Measurements from ENCODE around the gene SLC25A26. TPM values are rescaled to one million over a fixed set of nuclear protein-coding genes. Genes with fewer than 3 reads are reported as not detected.

Gene SLC25A26
- total RNA-seq, 1 donor from 2014 or later: 18.8 TPM

DNA sequence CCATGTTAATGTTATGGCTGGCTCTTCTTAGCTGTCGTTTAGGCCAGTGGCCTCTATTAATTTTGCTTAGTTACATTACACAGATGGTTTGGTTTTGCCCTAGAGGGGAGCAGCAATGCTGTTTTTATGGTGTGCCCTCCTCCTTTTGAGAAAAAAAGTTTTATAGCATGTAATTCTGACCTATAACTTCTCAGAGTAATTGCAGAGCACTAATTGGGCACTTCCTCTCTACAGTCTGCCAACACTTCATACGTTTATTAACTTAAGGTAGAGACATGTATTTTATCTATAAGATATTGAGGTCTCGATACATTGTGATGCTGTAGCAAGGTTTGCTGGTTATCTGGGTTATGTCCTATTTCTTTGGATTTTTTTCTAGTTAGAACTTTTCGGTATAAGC lies 12.2 kb downstream of the SLC25A26 start:
- Mint-ChIP-seq H3K36me3 (ENCODE audit: low read depth) (peaks cover 21% of the 10 kb centered on the region), H3K27me3 (ENCODE audit: insufficient read depth) (no peaks in the 10 kb centered on the region)

DNA sequence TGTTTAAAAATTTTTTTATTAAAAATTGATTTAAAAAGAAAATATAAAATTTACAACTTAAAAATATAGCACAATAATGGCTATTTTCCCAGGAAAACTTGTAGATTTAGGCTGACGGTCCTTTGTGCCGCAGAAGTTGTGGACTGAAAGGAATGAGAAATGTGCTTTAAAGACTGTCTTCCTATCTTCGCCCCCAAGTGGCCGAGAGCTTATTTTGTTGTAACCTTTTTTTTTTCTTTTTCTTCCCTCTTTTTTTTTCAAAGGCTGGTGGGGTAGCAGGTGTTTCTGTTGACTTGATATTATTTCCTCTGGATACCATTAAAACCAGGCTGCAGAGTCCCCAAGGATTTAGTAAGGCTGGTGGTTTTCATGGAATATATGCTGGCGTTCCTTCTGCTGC lies 15.5 kb downstream of the SLC25A26 start:
- intact Hi-C loops (cut with micrococcal nuclease): no loop called here

More for the DNA sequence above, 12.2 kb downstream of the SLC25A26 start:
- Mint-ChIP-seq H3K4me3 (no peak overlapping the region), H3K4me1 (ENCODE audit: low read depth) (peaks cover 10% of the 10 kb centered on the region), H3K27ac (no peak overlapping the region), H3K9me3 (peaks cover 34% of the 10 kb centered on the region)
- intact Hi-C loops (cut with micrococcal nuclease): no loop called here
- DNase-seq (ENCODE audit: low spot score): no peak

DNA sequence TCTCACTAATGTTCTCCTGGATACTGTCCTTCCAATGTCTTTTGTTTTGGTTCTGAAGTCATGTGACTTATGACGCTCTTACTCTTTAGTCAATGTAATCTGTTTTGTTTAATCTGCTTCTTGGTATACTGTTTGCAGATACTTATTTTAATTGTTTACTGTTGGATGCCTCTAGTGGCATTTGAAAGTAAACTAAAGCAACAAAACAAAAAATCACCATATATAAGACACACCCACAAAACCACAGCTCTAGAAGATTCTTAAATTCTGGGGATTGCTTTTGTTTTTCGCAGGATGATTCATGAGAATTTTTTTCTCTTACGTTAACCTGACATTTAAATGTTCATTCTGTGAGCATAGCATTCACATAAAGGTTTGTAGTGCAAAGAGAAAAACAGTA lies 16.8 kb downstream of the SLC25A26 start:
- Mint-ChIP-seq H3K36me3 (ENCODE audit: low read depth) (peaks cover 41% of the 10 kb centered on the region), H3K27ac (peak overlapping the region; percentile 10), H3K27me3 (ENCODE audit: insufficient read depth) (peaks cover 1% of the 10 kb centered on the region), H3K9me3 (peaks cover 48% of the 10 kb centered on the region), H3K4me1 (ENCODE audit: low read depth) (peaks cover 28% of the 10 kb centered on the region), H3K4me3 (no peak overlapping the region)
- no peak for DNase-seq (ENCODE audit: low spot score)
- intact Hi-C loops (cut with micrococcal nuclease): no loop called here

More for the DNA sequence above, 15.5 kb downstream of the SLC25A26 start:
- Mint-ChIP-seq H3K9me3 (peaks cover 52% of the 10 kb centered on the region), H3K36me3 (ENCODE audit: low read depth) (peaks cover 30% of the 10 kb centered on the region), H3K27me3 (ENCODE audit: insufficient read depth) (peaks cover 1% of the 10 kb centered on the region), H3K27ac (no peak overlapping the region), H3K4me3 (no peak overlapping the region), H3K4me1 (ENCODE audit: low read depth) (peaks cover 15% of the 10 kb centered on the region)
- no peak for DNase-seq (ENCODE audit: low spot score)

- H3K4me3 Mint-ChIP-seq: peak overlapping the region; percentile 15
- intact Hi-C loops (cut with micrococcal nuclease): loop anchor here (1.0 kb wide), 3 partner anchors 18 to 230 kb away; partner anchors contain the start of gene SLC25A26
- DNase-seq (ENCODE audit: low spot score): no peak
- peak overlapping the region; percentile 87 for H3K27ac Mint-ChIP-seq
- H3K9me3 Mint-ChIP-seq: peaks cover 39% of the 10 kb centered on the region
- peaks cover 1% of the 10 kb centered on the region for H3K27me3 Mint-ChIP-seq (ENCODE audit: insufficient read depth)
- H3K4me1 Mint-ChIP-seq (ENCODE audit: low read depth): peaks cover 31% of the 10 kb centered on the region
- peaks cover 55% of the 10 kb centered on the region for H3K36me3 Mint-ChIP-seq (ENCODE audit: low read depth)
These were observed 18.8 kb downstream of the SLC25A26 start for GRCh38 chr3:66239513-66240123.

- H3K36me3 Mint-ChIP-seq (ENCODE audit: low read depth): peaks cover 56% of the 10 kb centered on the region
These were observed 20.7 kb downstream of the SLC25A26 start for GRCh38 chr3:66241466-66241865.

DNA sequence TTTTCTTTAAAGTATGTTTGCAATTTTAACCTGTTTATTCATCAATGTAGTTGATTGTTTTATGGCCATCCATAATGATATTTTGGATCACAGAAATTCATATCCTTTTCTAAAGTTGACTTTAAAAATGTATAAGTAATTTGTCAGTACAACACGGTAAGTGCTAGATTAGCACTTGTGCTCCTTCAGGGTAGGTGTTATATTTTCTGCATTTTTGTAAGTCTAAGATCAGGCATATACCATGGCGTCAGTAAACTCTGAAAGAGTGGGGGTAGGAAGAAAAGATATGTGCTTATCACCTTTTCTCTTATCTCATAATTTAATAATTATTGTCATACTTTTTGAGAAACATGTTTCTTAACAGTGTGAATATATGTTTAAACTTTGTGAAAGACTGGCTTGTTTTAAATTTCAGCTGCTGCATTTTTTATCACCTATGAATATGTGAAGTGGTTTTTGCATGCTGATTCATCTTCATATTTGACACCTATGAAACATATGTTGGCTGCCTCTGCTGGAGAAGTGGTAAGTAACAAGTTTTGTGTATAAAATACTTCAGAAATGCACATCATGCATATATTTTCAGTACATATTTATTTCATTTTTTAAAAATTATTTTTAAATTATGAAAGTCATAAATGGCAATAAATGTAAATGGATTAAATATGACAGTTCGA lies 22.1 kb downstream of the SLC25A26 start:
- intact Hi-C loops (cut with micrococcal nuclease): no loop called here
- DNase-seq (ENCODE audit: low spot score): no peak
- peaks cover 19% of the 10 kb centered on the region for H3K9me3 Mint-ChIP-seq

More at GRCh38 chr3:66241466-66241865, 20.7 kb downstream of the SLC25A26 start:
- peaks cover 1% of the 10 kb centered on the region for H3K27me3 Mint-ChIP-seq (ENCODE audit: insufficient read depth)
- H3K9me3 Mint-ChIP-seq: peaks cover 27% of the 10 kb centered on the region
- intact Hi-C loops (cut with micrococcal nuclease): no loop called here
- no peak for DNase-seq (ENCODE audit: low spot score)
- H3K4me3 Mint-ChIP-seq: no peak overlapping the region
- peaks cover 31% of the 10 kb centered on the region for H3K4me1 Mint-ChIP-seq (ENCODE audit: low read depth)
- H3K27ac Mint-ChIP-seq: no peak overlapping the region

GRCh38 chr3:66248641-66249040 lies 27.8 kb downstream of the SLC25A26 start:
- Mint-ChIP-seq H3K4me3 (no peak overlapping the region), H3K27me3 (ENCODE audit: insufficient read depth) (no peaks in the 10 kb centered on the region), H3K4me1 (ENCODE audit: low read depth) (no peaks in the 10 kb centered on the region), H3K36me3 (ENCODE audit: low read depth) (peaks cover 21% of the 10 kb centered on the region), H3K9me3 (no peaks in the 10 kb centered on the region), H3K27ac (no peak overlapping the region)
- intact Hi-C loops (cut with micrococcal nuclease): no loop called here
- DNase-seq (ENCODE audit: low spot score): no peak

More for the DNA sequence above, 22.1 kb downstream of the SLC25A26 start:
- Mint-ChIP-seq H3K27me3 (ENCODE audit: insufficient read depth) (peaks cover 1% of the 10 kb centered on the region), H3K36me3 (ENCODE audit: low read depth) (peaks cover 50% of the 10 kb centered on the region), H3K27ac (no peak overlapping the region), H3K4me1 (ENCODE audit: low read depth) (peaks cover 31% of the 10 kb centered on the region), H3K4me3 (no peak overlapping the region)

DNA sequence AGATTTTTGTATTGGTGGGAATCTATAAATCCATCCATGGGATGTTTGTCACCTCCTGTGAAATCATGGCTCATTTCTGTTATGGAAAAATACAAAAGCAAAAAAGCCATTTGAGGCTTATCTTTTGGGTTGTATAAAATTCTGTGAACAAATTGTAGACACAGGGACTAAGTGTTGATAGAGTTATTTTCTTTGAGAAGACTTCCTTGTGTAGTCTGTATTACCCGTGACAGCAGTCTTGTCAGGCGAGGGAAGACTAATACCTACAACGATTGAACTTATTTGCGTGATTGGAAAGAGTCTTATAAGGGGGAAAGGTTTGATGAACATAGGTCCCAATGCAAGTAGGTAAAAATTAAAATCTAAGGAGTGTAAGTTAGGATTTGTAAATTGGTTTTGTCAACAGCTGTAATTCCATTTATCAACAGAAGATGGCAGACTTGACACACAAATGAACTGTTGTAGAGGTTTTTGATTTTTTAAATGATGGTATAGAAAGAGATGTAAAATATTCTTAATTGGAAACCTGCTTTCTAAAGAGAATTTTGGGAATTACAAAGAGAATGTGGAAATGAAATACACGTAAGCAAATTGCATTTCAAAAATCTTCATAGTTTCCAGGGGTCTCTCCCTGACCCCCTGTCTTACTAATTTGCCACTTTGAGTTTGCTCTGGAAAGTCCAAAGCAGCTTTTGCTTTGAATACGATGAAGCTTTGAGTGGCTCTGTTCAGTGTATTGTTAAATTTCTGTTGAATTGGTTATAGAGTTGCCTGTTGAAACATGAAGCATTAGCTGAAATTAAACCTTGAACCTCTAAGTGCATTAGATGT lies 33.2 kb downstream of the SLC25A26 start:
- Mint-ChIP-seq H3K9me3 (no peaks in the 10 kb centered on the region), H3K4me3 (no peak overlapping the region), H3K4me1 (ENCODE audit: low read depth) (no peaks in the 10 kb centered on the region), H3K27ac (no peak overlapping the region), H3K36me3 (ENCODE audit: low read depth) (peaks cover 8% of the 10 kb centered on the region), H3K27me3 (ENCODE audit: insufficient read depth) (no peaks in the 10 kb centered on the region)
- no peak for DNase-seq (ENCODE audit: low spot score)
- intact Hi-C loops (cut with micrococcal nuclease): loop anchor here (1.0 to 2.0 kb wide), 3 partner anchors 23 to 568 kb away; no protein-coding TSS in a partner anchor

GRCh38 chr3:66255865-66256264 lies 35.1 kb downstream of the SLC25A26 start:
- Mint-ChIP-seq H3K36me3 (ENCODE audit: low read depth) (peaks cover 6% of the 10 kb centered on the region), H3K4me3 (no peak overlapping the region), H3K27me3 (ENCODE audit: insufficient read depth) (no peaks in the 10 kb centered on the region), H3K9me3 (no peaks in the 10 kb centered on the region), H3K4me1 (ENCODE audit: low read depth) (no peaks in the 10 kb centered on the region), H3K27ac (no peak overlapping the region)
- DNase-seq (ENCODE audit: low spot score): no peak
- intact Hi-C loops (cut with micrococcal nuclease): loop anchor here (2.0 kb wide), 1 partner anchor 21 kb away; no protein-coding TSS in a partner anchor

DNA sequence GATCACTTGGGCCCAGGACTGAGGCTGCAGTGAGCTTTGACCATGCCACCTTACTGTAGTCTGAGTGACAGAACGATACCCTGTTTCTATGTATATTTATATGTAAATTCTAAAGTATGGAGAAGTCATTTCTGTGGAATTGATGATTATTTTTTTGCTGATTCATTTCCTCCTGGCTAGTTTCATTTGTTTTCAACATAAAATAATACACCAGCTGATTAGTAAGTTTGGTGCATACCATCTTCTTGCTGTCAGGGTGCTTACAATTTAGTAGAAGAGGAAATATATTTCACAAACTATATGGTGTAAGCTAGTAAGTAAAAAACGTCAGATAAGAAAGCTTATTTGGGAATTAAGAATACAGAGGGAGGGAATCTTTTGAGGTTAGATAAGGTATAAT lies 36.0 kb downstream of the SLC25A26 start:
- Mint-ChIP-seq H3K9me3 (no peaks in the 10 kb centered on the region), H3K4me3 (no peak overlapping the region), H3K36me3 (ENCODE audit: low read depth) (peaks cover 4% of the 10 kb centered on the region), H3K4me1 (ENCODE audit: low read depth) (no peaks in the 10 kb centered on the region), H3K27ac (no peak overlapping the region), H3K27me3 (ENCODE audit: insufficient read depth) (no peaks in the 10 kb centered on the region)
- no peak for DNase-seq (ENCODE audit: low spot score)
- intact Hi-C loops (cut with micrococcal nuclease): no loop called here

DNA sequence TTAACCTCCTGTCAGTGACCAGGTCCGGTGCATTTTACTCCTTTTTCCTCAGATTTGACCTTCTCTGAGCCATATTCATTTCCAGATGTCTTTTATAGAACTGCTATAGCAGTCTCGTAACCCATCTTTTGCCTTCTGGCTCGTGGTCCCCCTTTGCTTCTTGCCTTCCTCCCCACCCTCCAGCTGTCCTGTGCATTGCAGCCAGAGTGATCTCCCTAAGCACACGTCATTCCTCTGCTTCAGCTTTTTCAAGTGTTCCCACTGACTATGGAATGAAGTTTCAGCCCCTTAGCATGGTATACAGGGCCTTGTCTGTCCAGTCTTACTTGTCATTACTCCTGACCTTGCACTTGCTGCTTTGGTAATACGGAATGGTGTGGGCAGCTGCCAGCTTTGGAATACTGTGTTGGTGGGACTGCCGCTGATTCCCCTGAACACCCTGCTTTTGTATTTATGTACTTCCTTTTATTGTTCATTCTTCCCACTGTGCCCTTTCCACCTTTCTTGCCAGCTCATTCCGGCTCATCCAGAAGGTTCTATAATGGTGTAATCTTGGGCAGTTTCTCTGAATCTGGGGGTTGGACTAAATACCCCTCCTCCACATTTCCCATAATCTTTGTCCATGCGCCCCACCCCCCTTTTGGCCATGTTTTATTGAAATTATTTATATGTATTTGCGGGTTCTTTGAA lies 38.9 kb downstream of the SLC25A26 start:
- DNase-seq (ENCODE audit: low spot score): no peak
- H3K36me3 Mint-ChIP-seq (ENCODE audit: low read depth): peaks cover 6% of the 10 kb centered on the region
- no peak overlapping the region for H3K27ac Mint-ChIP-seq
- intact Hi-C loops (cut with micrococcal nuclease): no loop called here
- no peaks in the 10 kb centered on the region for H3K4me1 Mint-ChIP-seq (ENCODE audit: low read depth)
- H3K9me3 Mint-ChIP-seq: no peaks in the 10 kb centered on the region
- H3K27me3 Mint-ChIP-seq (ENCODE audit: insufficient read depth): no peaks in the 10 kb centered on the region
- no peak overlapping the region for H3K4me3 Mint-ChIP-seq

GRCh38 chr3:66260431-66260830 lies 39.6 kb downstream of the SLC25A26 start:
- no peak overlapping the region for H3K27ac Mint-ChIP-seq
- no peaks in the 10 kb centered on the region for H3K4me1 Mint-ChIP-seq (ENCODE audit: low read depth)
- DNase-seq (ENCODE audit: low spot score): no peak
- no peaks in the 10 kb centered on the region for H3K27me3 Mint-ChIP-seq (ENCODE audit: insufficient read depth)
- H3K36me3 Mint-ChIP-seq (ENCODE audit: low read depth): peaks cover 5% of the 10 kb centered on the region
- intact Hi-C loops (cut with micrococcal nuclease): no loop called here
- H3K9me3 Mint-ChIP-seq: no peaks in the 10 kb centered on the region
- H3K4me3 Mint-ChIP-seq: no peak overlapping the region
